Measurements from ENCODE around the gene SLIT1.

DNA sequence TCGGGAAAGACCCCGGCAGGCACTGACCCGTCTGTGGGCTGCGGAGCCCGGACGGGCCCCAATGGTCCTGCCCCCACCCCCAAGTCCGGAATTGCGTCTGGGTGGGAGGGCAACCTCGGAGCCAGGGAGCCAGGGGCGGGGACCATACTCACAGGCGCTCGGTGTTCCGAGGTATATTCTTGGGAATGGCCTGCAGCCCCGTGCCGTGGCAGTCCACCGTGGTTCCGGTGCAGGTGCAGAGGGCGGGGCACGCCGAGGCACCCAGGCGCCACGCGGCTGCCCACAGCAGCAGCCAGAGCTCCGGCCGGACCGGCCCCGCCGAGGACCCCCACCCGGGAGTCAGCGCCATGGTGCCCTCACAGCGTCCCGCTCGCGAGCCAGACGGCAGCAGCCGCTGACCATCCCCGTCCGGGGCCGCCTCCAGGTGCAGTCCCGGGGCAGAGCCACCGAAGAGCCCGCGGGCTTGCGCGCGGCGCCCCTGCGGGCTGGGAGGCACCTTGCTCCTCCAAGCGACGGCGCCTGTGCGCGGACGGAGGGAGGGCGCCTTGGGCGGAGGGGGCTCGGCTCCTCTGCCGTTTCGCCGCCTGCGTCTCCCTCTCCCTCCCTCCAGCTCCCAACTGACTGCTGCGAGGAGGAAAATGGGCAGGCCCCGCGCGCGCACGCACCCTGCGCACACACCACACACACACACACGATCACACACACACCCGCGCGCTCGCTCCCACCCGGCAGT, at the start of gene SLIT1:
- TF ChIP-seq, protein P1, sequence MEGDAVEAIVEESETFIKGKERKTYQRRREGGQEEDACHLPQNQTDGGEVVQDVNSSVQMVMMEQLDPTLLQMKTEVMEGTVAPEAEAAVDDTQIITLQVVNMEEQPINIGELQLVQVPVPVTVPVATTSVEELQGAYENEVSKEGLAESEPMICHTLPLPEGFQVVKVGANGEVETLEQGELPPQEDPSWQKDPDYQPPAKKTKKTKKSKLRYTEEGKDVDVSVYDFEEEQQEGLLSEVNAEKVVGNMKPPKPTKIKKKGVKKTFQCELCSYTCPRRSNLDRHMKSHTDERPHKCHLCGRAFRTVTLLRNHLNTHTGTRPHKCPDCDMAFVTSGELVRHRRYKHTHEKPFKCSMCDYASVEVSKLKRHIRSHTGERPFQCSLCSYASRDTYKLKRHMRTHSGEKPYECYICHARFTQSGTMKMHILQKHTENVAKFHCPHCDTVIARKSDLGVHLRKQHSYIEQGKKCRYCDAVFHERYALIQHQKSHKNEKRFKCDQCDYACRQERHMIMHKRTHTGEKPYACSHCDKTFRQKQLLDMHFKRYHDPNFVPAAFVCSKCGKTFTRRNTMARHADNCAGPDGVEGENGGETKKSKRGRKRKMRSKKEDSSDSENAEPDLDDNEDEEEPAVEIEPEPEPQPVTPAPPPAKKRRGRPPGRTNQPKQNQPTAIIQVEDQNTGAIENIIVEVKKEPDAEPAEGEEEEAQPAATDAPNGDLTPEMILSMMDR (IDR thresholded peaks at IDR 0.05) = no peak
- TF ChIP-seq POLR2A (IDR thresholded peaks at IDR 0.05) = no peak

Data from thyroid gland (tissue), 4 donors.